Vein endothelial cell (primary cell): ENCODE data around the gene ACTN3. TPM values are rescaled to one million over a fixed set of nuclear protein-coding genes. Genes with fewer than 3 reads are reported as not detected.

ENCODE experiments used
- total RNA-seq: library from RNA; depleted of rRNA; stranded (reverse); fragments of >200 nt; gene quantifications from 2 replicates; pipeline ENCODE4 v1.2.3, GENCODE V29; 2012

Gene ACTN3
- 0.19 TPM in 1 of 2 replicates, not detected in the other for total RNA-seq

GRCh38 chr11:66546368-66546965 lies at the start of gene ACTN3:
Gene ACTN3, plus strand, starts transcription at chr11:66546903. Its CDS starts 35 bp downstream, at chr11:66546938.

GRCh38 chr11:66510271-66510989 lies 36.3 kb upstream of the ACTN3 start, which contains the start of gene BBS1:
Gene BBS1, plus strand, starts transcription at chr11:66510635. Its CDS starts 25 bp downstream, at chr11:66510660.

GRCh38 chr11:66545701-66546367 lies 869 bp upstream of the ACTN3 start, which contains the start of gene ZDHHC24:
Gene ZDHHC24, minus strand, starts transcription at chr11:66546048. Its CDS starts 45 bp downstream, at chr11:66546003.

GRCh38 chr11:66568124-66568916 lies 21.6 kb downstream of the ACTN3 start, which contains the start of gene CTSF:
Gene CTSF, minus strand, starts transcription at chr11:66568606. Its CDS starts 120 bp downstream, at chr11:66568486.

GRCh38 chr11:66592457-66593302 lies 46.0 kb downstream of the ACTN3 start, which contains the start of the genes CCDC87 and CCS:
Gene CCDC87, minus strand, starts transcription at chr11:66593063. Its CDS starts 48 bp downstream, at chr11:66593015.
Gene CCS, plus strand, starts transcription at chr11:66593185. Its CDS starts 77 bp downstream, at chr11:66593262.

Other genes starting within 250 kb of the ACTN3 start
- gene CD248, start 229.9 kb upstream of the ACTN3 start, total RNA-seq = 0.19 TPM in 1 of 2 replicates, not detected in the other
- 11.8 and 13.3 TPM in 2 replicates for gene RIN1, start 210.5 kb upstream of the ACTN3 start, total RNA-seq
- 67.6 and 77.5 TPM in 2 replicates for gene BRMS1, start 201.8 kb upstream of the ACTN3 start, total RNA-seq
- 19.4 and 29.7 TPM in 2 replicates for gene B4GAT1, start 199.3 kb upstream of the ACTN3 start, total RNA-seq
- gene SLC29A2, start 175.1 kb upstream of the ACTN3 start, total RNA-seq = 0.65 and 0.67 TPM in 2 replicates
- not detected in 2 replicates for gene NPAS4, start 125.9 kb upstream of the ACTN3 start, total RNA-seq
- 41.2 and 49.1 TPM in 2 replicates for gene MRPL11, start 108.1 kb upstream of the ACTN3 start, total RNA-seq
- 3.6 and 3.9 TPM in 2 replicates for gene PELI3, start 80.0 kb upstream of the ACTN3 start, total RNA-seq
- gene DPP3, start 66.5 kb upstream of the ACTN3 start, total RNA-seq = 56.0 and 73.5 TPM in 2 replicates
- 28.4 and 43.8 TPM in 2 replicates for gene BBS1, start 36.3 kb upstream of the ACTN3 start, total RNA-seq
- gene ZDHHC24, start 855 bp upstream of the ACTN3 start, total RNA-seq = 18.4 and 24.2 TPM in 2 replicates
- gene CTSF, start 21.7 kb downstream of the ACTN3 start, total RNA-seq = 14.5 and 26.8 TPM in 2 replicates
- gene CCDC87, start 46.2 kb downstream of the ACTN3 start, total RNA-seq = 0.65 and 0.67 TPM in 2 replicates
- gene CCS, start 46.3 kb downstream of the ACTN3 start, total RNA-seq = 25.7 and 34.0 TPM in 2 replicates
- 33.3 and 46.0 TPM in 2 replicates for gene RBM14, start 69.7 kb downstream of the ACTN3 start, total RNA-seq
- 123 and 130 TPM in 2 replicates for gene RBM4, start 91.8 kb downstream of the ACTN3 start, total RNA-seq
- 17.1 and 19.9 TPM in 2 replicates for gene RBM4B, start 131.0 kb downstream of the ACTN3 start, total RNA-seq
- 31.9 and 54.9 TPM in 2 replicates for gene SPTBN2, start 182.3 kb downstream of the ACTN3 start, total RNA-seq